Activated effector memory CD4-positive, alpha-beta T cell treated with Interleukin-2 at 50 U/mL for 16 hours (primary cell): ENCODE results near the gene OR6J1.
"Not testable (repeated sequence)": the region's sequence is repeated elsewhere in the genome, so short reads cannot be mapped to it uniquely, and the experiment has no call there.

ENCODE experiments used
- DNase-seq: peaks from one replicate; pipeline ENCODE4 v3.0.0-alpha.2; 2020

OR6J1 gene

GRCh38 chr14:22650046-22650739 lies 6.0 kb upstream of the OR6J1 start:
- no peak for DNase-seq

- DNase-seq: no peak
Observed at GRCh38 chr14:22648506-22648905, 4.4 kb upstream of the OR6J1 start.

- no peak for DNase-seq
Observed at GRCh38 chr14:22646570-22647254, 2.6 kb upstream of the OR6J1 start.

GRCh38 chr14:22641846-22642245 lies 2.3 kb downstream of the OR6J1 start:
- no peak for DNase-seq

- DNase-seq: no peak
Observed at GRCh38 chr14:22640192-22640591, 4.0 kb downstream of the OR6J1 start.

GRCh38 chr14:22635980-22636379 lies 8.2 kb downstream of the OR6J1 start:
- not testable (repeated sequence) for DNase-seq

GRCh38 chr14:22634233-22634900 lies 9.8 kb downstream of the OR6J1 start:
- no peak for DNase-seq

- DNase-seq: no peak
Observed at GRCh38 chr14:22630486-22630885, 13.7 kb downstream of the OR6J1 start.

- no peak for DNase-seq
Observed at GRCh38 chr14:22630066-22630465, 14.1 kb downstream of the OR6J1 start.

- no peak for DNase-seq
Observed at GRCh38 chr14:22629361-22629760, 14.8 kb downstream of the OR6J1 start.

- no peak for DNase-seq
Observed at GRCh38 chr14:22627506-22628263, 16.5 kb downstream of the OR6J1 start.

GRCh38 chr14:22626590-22626989 lies 17.6 kb downstream of the OR6J1 start:
- DNase-seq: no peak

- DNase-seq: no peak
Observed at GRCh38 chr14:22623047-22623446, 21.1 kb downstream of the OR6J1 start.

- no peak for DNase-seq
Observed at GRCh38 chr14:22622255-22622654, 21.9 kb downstream of the OR6J1 start.

GRCh38 chr14:22615765-22616164 lies 28.4 kb downstream of the OR6J1 start:
- DNase-seq: not testable (repeated sequence)

- no peak for DNase-seq
Observed at GRCh38 chr14:22614240-22614799, 29.8 kb downstream of the OR6J1 start.

- DNase-seq: no peak
Observed at GRCh38 chr14:22613736-22614239, 30.4 kb downstream of the OR6J1 start.

GRCh38 chr14:22613106-22613695 lies 31.0 kb downstream of the OR6J1 start:
- no peak for DNase-seq

GRCh38 chr14:22610931-22611330 lies 33.2 kb downstream of the OR6J1 start:
- DNase-seq: no peak

- DNase-seq: no peak
Observed at GRCh38 chr14:22607291-22607690, 36.9 kb downstream of the OR6J1 start.

- DNase-seq: no peak
Observed at GRCh38 chr14:22606380-22606779, 37.8 kb downstream of the OR6J1 start.

- DNase-seq: no peak
Observed at GRCh38 chr14:22602862-22603261, 41.3 kb downstream of the OR6J1 start.
